Right lung (tissue), 5 donors: ENCODE measurements around the gene NR2C2. TPM values are rescaled to one million over a fixed set of nuclear protein-coding genes. Genes with fewer than 3 reads are reported as not detected.

Experiments used
- polyA plus RNA-seq, 5 donors: library from polyadenylated mRNA; unstranded; fragments of 120-200 nt; gene quantifications; one replicate each; pipeline versions ENCODE4 v1.2.1 to v1.2.3, GENCODE V29; 2013; ENCODE audit warnings: inconsistent platforms in 1 of 5, low replicate concordance in 1 of 5; ENCODE audit not compliant: insufficient read length in 5 of 5, insufficient read depth in 1 of 5

NR2C2 gene
- polyA plus RNA-seq, 5 donors, result 43.0 to 62.0 (median 55.4) TPM

Other genes with a start within 250 kb of the NR2C2 start
- 10 to 100 TPM; 30.3 to 44.7 (median 37.8) TPM for gene FGD5, start 128.6 kb upstream of the NR2C2 start, polyA plus RNA-seq
- gene MRPS25, start 117.7 kb downstream of the NR2C2 start, polyA plus RNA-seq, result 10 to 100 TPM; 59.5 to 84.2 (median 71.2) TPM
- gene RBSN, start 151.6 kb downstream of the NR2C2 start, polyA plus RNA-seq, result 10 to 100 TPM; 25.5 to 33.2 (median 31.0) TPM